ENCODE results near the gene AFM.

DNA sequence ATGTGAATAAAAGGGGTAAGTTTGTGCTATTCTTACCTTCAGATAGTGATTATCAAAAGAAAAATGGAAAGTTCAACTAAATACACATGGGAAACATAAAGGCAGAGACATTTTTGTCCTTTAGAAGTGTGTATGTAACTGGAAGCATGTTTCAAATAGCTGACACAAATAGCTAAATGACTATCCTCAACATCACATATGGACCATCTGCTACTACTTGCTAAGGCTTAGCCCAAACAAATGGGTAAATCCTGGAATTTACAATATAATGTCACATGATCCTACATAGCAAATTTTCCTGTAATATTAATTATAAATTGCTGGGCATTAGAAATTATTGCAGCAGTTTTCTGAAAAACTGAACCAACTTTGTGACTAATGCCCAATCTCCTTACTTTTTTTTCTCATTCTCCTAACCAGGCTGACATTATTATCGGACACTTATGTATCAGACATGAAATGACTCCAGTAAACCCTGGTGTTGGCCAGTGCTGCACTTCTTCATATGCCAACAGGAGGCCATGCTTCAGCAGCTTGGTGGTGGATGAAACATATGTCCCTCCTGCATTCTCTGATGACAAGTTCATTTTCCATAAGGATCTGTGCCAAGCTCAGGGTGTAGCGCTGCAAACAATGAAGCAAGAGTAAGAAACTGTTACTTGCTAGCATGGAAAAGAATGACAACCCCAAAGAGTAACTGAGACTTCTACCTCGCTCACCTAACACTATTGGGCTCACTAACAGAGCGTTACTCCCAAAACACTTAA, 29.4 kb upstream of the AFM start:
- TF ChIP-seq POLR2A (IDR thresholded peaks at IDR 0.05) (no peak), POLR2AphosphoS5 (IDR thresholded peaks at IDR 0.05) (no peak)
- TF ChIP-seq, protein P1, sequence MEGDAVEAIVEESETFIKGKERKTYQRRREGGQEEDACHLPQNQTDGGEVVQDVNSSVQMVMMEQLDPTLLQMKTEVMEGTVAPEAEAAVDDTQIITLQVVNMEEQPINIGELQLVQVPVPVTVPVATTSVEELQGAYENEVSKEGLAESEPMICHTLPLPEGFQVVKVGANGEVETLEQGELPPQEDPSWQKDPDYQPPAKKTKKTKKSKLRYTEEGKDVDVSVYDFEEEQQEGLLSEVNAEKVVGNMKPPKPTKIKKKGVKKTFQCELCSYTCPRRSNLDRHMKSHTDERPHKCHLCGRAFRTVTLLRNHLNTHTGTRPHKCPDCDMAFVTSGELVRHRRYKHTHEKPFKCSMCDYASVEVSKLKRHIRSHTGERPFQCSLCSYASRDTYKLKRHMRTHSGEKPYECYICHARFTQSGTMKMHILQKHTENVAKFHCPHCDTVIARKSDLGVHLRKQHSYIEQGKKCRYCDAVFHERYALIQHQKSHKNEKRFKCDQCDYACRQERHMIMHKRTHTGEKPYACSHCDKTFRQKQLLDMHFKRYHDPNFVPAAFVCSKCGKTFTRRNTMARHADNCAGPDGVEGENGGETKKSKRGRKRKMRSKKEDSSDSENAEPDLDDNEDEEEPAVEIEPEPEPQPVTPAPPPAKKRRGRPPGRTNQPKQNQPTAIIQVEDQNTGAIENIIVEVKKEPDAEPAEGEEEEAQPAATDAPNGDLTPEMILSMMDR (IDR thresholded peaks at IDR 0.05), result no peak

Measured in breast epithelium (tissue), 3 donors.